Vagina (tissue), 2 donors: Measurements from ENCODE around the gene LMAN2L. TPM values are rescaled to one million over a fixed set of nuclear protein-coding genes. Genes with fewer than 3 reads are reported as not detected.

Experiments
- DNase-seq, 2 donors: peaks; one replicate each; pipeline ENCODE4 v3.0.0-alpha.2; 2017; ENCODE audit errors: extremely low spot score in 2 of 2
- H3K27ac ChIP-seq: fragments of 200-600 bp; sonication (generic); one replicate; pipeline ENCODE4 v1.5.1; 2019
- H3K27me3 ChIP-seq: fragments of 200-600 bp; sonication (generic); one replicate; pipeline ENCODE4 v1.5.1; 2019
- H3K36me3 ChIP-seq, 2 donors: fragments of 200-600 bp; sonication (generic); one replicate each; pipeline ENCODE4 v1.5.1; 2017 to 2019
- H3K4me1 ChIP-seq: fragments of 200-600 bp; sonication (generic); one replicate; pipeline ENCODE4 v1.5.1; 2019
- H3K4me3 ChIP-seq, 2 donors: fragments of 200-600 bp; sonication (generic); 1 replicate in 1 of 2; 2 replicates in 1 of 2; pipeline ENCODE4 v1.5.1; 2016 to 2019
- H3K9me3 ChIP-seq: fragments of 200-600 bp; sonication (generic); one replicate; pipeline ENCODE4 v1.5.1; 2019
- CTCF ChIP-seq, 3 experiments: fragments of 450-650 bp in 2 of 3; fragments of 200-600 bp in 1 of 3; sonication (generic) in 1 of 3; IDR thresholded peaks; one replicate each; pipeline ENCODE4 v1.5.1; 2017 to 2019; ENCODE audit warnings: antibody characterized with exemption in 3 of 3, mild to moderate bottlenecking in 2 of 3, moderate library complexity in 2 of 3
- POLR2A ChIP-seq, 2 donors: fragments of 450-650 bp; IDR thresholded peaks; one replicate each; pipeline ENCODE4 v1.6.1; 2017; ENCODE audit warnings: antibody characterized with exemption in 2 of 2, mild to moderate bottlenecking in 2 of 2, moderate library complexity in 2 of 2
- POLR2AphosphoS5 ChIP-seq, 2 donors: sonication (generic); formaldehyde crosslinking; IDR thresholded peaks; one replicate each; pipeline ENCODE4 v1.9.0; 2017; ENCODE audit warnings: antibody characterized with exemption in 2 of 2, mild to moderate bottlenecking in 2 of 2, low read depth in 1 of 2; ENCODE audit not compliant: insufficient read depth in 1 of 2
- intact Hi-C: fragments of 100-400 bp; cut with DNase I; formaldehyde crosslinking; loops from one replicate; pipeline ENCODE4 v1.15.1; 2023
- total RNA-seq: library from RNA; depleted of rRNA; stranded (reverse); fragments of >200 nt; gene quantifications from one replicate; pipeline ENCODE4 v1.2.3, GENCODE V29; 2016

Gene LMAN2L
- total RNA-seq, 1 donor from 2014 or later, result 13.0 TPM

- H3K4me1 ChIP-seq, result peaks cover 47% of the 10 kb centered on the region
- TF ChIP-seq POLR2AphosphoS5 (IDR thresholded peaks at IDR 0.05; ENCODE audit: insufficient read depth in 1 of 2, low read depth in 1 of 2) (no peak), POLR2A (IDR thresholded peaks at IDR 0.05) (no peak), CTCF (IDR thresholded peaks at IDR 0.05) (no peak)
- no peak overlapping the region for H3K4me3 ChIP-seq
- no peaks in the 10 kb centered on the region for H3K36me3 ChIP-seq
- DNase-seq, result no peak
- H3K9me3 ChIP-seq, result no peaks in the 10 kb centered on the region
- H3K27me3 ChIP-seq, result no peaks in the 10 kb centered on the region
- intact Hi-C loops, result no loop called here
- H3K27ac ChIP-seq, result no peak overlapping the region
These were observed 32.1 kb upstream of the LMAN2L start for GRCh38 chr2:96771796-96772618.

- intact Hi-C loops, result no loop called here
These were observed 30.8 kb upstream of the LMAN2L start for GRCh38 chr2:96770442-96771202.

GRCh38 chr2:96769814-96770213, 29.9 kb upstream of the LMAN2L start:
- H3K27me3 ChIP-seq, result no peaks in the 10 kb centered on the region
- no peak for DNase-seq
- H3K9me3 ChIP-seq, result no peaks in the 10 kb centered on the region
- no peak for TF ChIP-seq POLR2A (IDR thresholded peaks at IDR 0.05)
- no peak for TF ChIP-seq POLR2AphosphoS5 (IDR thresholded peaks at IDR 0.05; ENCODE audit: insufficient read depth in 1 of 2, low read depth in 1 of 2)
- TF ChIP-seq CTCF (IDR thresholded peaks at IDR 0.05), result no peak
- H3K36me3 ChIP-seq, result no peaks in the 10 kb centered on the region
- intact Hi-C loops, result loop anchor here (10.0 kb wide), 1 partner anchor 135 kb away; the partner anchor contains the start of gene KANSL3
- peaks cover 53% of the 10 kb centered on the region for H3K4me1 ChIP-seq
- H3K4me3 ChIP-seq, result no peak overlapping the region
- no peak overlapping the region for H3K27ac ChIP-seq

More at GRCh38 chr2:96770442-96771202, 30.8 kb upstream of the LMAN2L start:
- Histone ChIP-seq H3K27me3 (no peaks in the 10 kb centered on the region), H3K9me3 (no peaks in the 10 kb centered on the region), H3K4me3 (no peak overlapping the region), H3K4me1 (peaks cover 47% of the 10 kb centered on the region), H3K36me3 (no peaks in the 10 kb centered on the region), H3K27ac (no peak overlapping the region)
- DNase-seq, result no peak
- TF ChIP-seq CTCF (IDR thresholded peaks at IDR 0.05) (no peak), POLR2A (IDR thresholded peaks at IDR 0.05) (no peak), POLR2AphosphoS5 (IDR thresholded peaks at IDR 0.05; ENCODE audit: insufficient read depth in 1 of 2, low read depth in 1 of 2) (no peak)

- peaks cover 55% of the 10 kb centered on the region for H3K4me1 ChIP-seq
- intact Hi-C loops, result loop anchor here (10.0 kb wide), 1 partner anchor 133 kb away; the partner anchor contains the start of gene KANSL3
- TF ChIP-seq CTCF (IDR thresholded peaks at IDR 0.05) (no peak), POLR2A (IDR thresholded peaks at IDR 0.05) (no peak), POLR2AphosphoS5 (IDR thresholded peaks at IDR 0.05; ENCODE audit: insufficient read depth in 1 of 2, low read depth in 1 of 2) (no peak)
- H3K9me3 ChIP-seq, result no peaks in the 10 kb centered on the region
- no peak for DNase-seq
- no peaks in the 10 kb centered on the region for H3K27me3 ChIP-seq
- no peak overlapping the region for H3K4me3 ChIP-seq
- H3K27ac ChIP-seq, result no peak overlapping the region
- H3K36me3 ChIP-seq, result no peaks in the 10 kb centered on the region
These were observed 28.3 kb upstream of the LMAN2L start for GRCh38 chr2:96768083-96768561.
